Cerebellar cortex (tissue), 1 donor: Measurements from ENCODE around the gene GALNT6.

Source experiments
- DNase-seq: peaks from one replicate; pipeline ENCODE4 v3.0.0-alpha.2; 2015; ENCODE audit warnings: low spot score

GALNT6 gene

GRCh38 chr12:51381226-51382079 is 9.8 kb downstream of the GALNT6 start:
- no peak for DNase-seq

DNA sequence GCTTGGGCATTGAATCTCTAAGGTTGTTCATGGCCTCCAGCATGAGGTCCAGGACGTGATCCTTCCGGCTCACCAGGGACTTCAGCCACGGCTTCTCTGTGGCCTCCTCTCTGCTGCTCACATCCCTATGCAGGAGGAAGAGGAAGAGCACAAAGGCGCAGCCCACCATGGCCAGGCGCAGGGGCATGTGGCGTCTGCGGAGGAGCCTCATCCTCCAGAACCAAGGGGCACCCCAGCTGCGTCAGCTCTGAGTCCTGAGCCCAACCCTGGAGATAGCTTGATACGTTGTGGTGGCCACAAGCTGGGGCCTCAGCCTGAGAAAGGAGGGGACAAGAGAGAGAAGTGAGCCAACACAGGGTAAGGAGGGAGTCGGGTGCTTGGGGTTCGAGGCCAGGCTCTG is 11.6 kb downstream of the GALNT6 start:
- no peak for DNase-seq

- no peak for DNase-seq
These were observed 12.5 kb downstream of the GALNT6 start for GRCh38 chr12:51378749-51379148.

- no peak for DNase-seq
These were observed 13.9 kb downstream of the GALNT6 start for GRCh38 chr12:51377099-51377984.

DNA sequence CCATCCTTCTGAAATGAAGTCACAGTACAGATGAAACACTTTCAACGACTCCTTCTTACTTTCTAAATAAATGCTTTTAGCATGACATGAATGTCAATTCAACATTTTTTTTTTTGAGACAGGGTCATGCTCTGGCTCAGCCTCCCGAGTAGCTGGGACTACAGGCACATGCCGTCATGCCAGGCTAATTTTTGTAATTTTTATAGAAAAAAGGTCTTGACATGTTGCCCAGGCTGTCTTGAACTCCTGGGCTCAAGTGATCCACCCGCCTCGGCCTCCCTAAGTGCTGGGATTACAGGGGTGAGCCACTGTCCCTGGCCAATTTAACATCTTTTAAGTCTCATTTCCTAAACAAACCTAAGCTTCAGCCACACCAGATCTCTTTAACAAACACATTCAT is 16.4 kb downstream of the GALNT6 start:
- DNase-seq = no peak

DNA sequence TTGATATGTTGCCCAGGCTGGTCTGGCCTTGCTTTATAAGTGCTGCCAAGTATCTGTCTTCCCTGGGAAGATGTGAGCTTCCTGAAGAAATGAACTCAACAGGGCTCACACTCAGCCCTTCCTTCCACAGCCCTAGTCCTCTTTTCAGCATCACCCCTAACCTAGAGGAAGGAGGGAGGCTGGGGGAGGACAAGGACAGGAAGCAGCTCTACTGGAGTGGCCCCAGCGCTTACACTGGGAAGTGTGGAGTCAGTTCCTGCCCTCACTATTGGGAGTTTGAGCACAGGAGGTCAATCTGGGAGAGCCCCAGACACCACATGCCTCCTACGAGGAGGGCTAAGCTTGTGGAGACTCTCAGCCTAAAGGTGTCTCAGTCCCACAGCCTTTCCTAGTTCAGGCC is 16.8 kb downstream of the GALNT6 start:
- DNase-seq = no peak

GRCh38 chr12:51373187-51373586 is 18.0 kb downstream of the GALNT6 start:
- no peak for DNase-seq

GRCh38 chr12:51372021-51372420 is 19.2 kb downstream of the GALNT6 start:
- no peak for DNase-seq

DNA sequence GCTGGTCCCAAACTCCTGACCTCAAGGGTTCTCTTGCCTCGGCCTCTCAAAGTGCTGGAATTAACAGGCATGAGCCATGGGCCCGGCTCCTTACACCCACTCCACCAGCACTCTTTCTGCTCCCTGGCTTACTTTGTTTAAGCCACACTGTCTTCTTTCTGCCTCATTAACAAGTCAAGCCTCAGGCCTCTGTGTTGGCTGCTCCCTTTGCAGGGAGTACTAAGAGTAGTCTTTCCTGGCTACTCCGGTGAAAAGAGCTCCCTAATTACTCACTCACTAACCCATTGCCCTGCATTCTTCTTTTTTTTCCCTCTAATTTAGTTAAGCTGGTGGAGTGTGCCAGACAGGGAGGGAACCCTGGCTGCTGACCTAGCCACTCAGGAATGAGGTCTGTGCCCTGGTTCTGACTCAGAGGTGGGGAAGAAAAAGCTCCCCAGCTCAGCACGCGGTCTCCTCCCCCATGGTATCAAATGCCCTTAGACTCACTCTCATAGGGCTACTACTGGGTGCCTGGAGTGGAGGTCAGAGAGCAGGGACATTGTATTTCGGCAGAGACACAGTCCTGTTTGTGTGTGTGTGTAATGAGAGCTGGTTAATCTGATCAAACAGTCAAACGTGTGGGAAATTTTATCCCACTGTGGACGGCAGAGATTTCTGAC is 19.8 kb downstream of the GALNT6 start:
- DNase-seq = no peak

GRCh38 chr12:51370667-51371066 is 20.5 kb downstream of the GALNT6 start:
- DNase-seq = no peak

- no peak for DNase-seq
These were observed 21.6 kb downstream of the GALNT6 start for GRCh38 chr12:51369581-51369980.

- no peak for DNase-seq
These were observed 22.3 kb downstream of the GALNT6 start for GRCh38 chr12:51368640-51369517.

DNA sequence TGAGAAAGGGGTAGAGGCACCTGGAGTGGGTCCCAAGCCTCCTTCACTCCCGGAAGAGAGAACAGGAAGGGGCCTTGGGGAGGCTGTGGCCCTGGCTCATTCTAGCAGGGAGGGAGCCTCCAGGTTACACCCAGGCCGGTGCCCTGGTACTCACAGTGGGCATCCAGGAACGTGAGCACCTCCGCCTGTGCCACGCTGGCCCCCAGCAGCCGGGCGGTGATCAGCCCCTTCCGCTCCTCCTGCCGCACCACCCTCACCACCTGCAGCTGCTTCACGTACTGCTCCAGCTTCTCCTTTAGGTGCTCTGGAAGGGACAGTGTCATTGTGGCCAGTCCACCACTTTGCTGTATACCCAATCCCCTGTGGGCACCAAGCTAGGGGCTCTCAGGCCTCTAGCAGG is 25.9 kb downstream of the GALNT6 start:
- no peak for DNase-seq

GRCh38 chr12:51364001-51364400 is 27.2 kb downstream of the GALNT6 start:
- DNase-seq = no peak

- no peak for DNase-seq
These were observed 28.4 kb downstream of the GALNT6 start for GRCh38 chr12:51362747-51363342.

DNA sequence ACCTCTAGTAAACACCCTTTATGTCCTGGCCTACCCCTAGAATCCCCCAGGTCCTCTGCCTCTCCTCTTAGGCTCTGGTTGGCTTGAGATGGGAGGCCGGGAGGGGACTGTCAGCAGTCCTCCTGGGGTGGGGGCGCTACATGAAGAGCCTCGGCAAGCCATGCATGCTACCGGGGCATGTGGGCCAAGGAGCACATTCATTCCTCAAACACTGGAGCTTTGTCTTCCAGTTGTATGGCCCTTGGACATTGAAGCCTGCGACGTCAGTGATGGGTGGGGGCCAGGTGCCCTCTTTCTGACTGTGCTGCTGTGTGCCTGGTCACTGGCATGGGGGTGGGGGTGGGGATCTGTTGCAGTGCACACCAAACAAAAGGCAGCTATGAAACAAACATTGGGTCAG is 28.9 kb downstream of the GALNT6 start:
- no peak for DNase-seq

- no peak for DNase-seq
These were observed 29.8 kb downstream of the GALNT6 start for GRCh38 chr12:51361161-51362016.

DNA sequence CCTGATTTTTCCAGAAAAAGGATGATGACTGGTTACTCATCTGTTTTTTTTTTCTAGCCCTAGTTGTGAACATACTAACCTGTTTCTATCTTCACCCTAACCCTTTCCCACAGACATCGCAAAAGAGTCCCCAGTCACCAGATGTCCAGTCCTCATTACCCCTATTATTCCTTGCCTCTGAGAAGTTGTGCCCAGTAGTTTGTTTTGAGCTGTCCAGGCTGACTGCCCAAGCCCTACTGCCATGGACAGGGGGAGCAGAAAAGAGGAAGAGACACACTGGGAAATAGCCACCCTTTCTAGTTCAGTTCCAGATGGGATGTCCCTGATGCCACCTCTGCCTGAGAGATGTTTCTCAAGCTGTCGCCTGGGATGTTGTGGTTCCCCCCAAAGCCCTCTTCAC is 30.9 kb downstream of the GALNT6 start:
- no peak for DNase-seq

DNA sequence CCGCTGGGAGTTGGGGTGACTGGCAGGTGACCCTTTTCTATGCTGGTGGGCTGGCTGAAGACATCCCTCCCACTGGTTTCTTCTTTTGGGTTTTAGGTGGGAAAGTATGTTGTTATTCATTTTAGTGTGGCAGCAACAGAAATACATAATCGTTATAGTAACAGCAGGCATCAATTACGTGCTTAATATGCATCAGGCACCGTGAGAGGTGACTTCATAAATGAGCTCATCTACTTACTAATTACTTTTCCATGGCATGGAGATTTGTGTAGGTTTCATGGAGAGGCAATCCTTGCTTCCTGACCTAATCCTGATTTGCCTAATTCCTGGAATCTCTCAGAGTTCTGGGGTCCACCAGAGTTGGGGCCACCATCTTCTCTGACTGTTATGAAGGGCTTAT is 31.4 kb downstream of the GALNT6 start:
- no peak for DNase-seq

DNA sequence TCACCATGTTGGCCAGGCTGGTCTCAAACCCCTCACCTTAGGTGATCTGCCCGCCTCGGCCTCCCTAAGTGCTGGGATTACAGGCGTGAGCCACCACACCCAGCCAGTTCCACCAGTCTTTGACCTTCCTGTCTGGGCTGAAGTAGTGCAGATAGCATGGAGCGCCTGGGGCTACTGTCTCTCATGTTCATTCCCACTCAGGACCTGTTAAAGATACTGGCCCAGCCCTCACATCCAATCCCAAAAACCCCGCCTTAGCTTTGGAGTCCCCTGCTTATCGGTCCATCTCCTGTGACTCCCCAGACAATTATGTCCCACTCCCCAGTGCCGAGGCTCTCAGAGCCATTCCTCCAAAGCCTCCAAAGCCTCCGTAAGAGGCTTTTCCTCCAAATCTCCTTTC is 32.7 kb downstream of the GALNT6 start:
- no peak for DNase-seq
